Vagina (tissue), 2 donors: Measurements from ENCODE around the gene SLC2A10.

ENCODE experiments used
- CTCF ChIP-seq, 3 experiments: fragments of 450-650 bp in 2 of 3; fragments of 200-600 bp in 1 of 3; sonication (generic) in 1 of 3; IDR thresholded peaks; one replicate each; pipeline ENCODE4 v1.5.1; 2017 to 2019; ENCODE audit warnings: antibody characterized with exemption in 3 of 3, mild to moderate bottlenecking in 2 of 3, moderate library complexity in 2 of 3
- POLR2A ChIP-seq, 2 donors: fragments of 450-650 bp; IDR thresholded peaks; one replicate each; pipeline ENCODE4 v1.6.1; 2017; ENCODE audit warnings: antibody characterized with exemption in 2 of 2, mild to moderate bottlenecking in 2 of 2, moderate library complexity in 2 of 2

GRCh38 chr20:46701986-46702385, 7.5 kb upstream of the SLC2A10 start:
- TF ChIP-seq CTCF (IDR thresholded peaks at IDR 0.05), result no peak
- TF ChIP-seq POLR2A (IDR thresholded peaks at IDR 0.05), result no peak
